Thyroid gland (tissue), 4 donors: ENCODE results near the gene MORF4L1.

Source experiments
- POLR2A ChIP-seq, 2 donors: fragments of 450-650 bp; IDR thresholded peaks; one replicate each; pipeline ENCODE4 v1.6.1; 2017; ENCODE audit warnings: antibody characterized with exemption in 2 of 2, mild to moderate bottlenecking in 2 of 2, moderate library complexity in 1 of 2
- TF ChIP-seq, protein P1 (sequence below), 6 experiments: fragments of 200-600 bp in 3 of 6; fragments of 450-650 bp in 3 of 6; sonication (generic) in 3 of 6; IDR thresholded peaks; one replicate each; pipeline ENCODE4 v1.5.1; 2016 to 2019; ENCODE audit warnings: antibody characterized with exemption in 6 of 6, mild to moderate bottlenecking in 2 of 6, inconsistent platforms in 1 of 6, moderate library complexity in 1 of 6

DNA sequence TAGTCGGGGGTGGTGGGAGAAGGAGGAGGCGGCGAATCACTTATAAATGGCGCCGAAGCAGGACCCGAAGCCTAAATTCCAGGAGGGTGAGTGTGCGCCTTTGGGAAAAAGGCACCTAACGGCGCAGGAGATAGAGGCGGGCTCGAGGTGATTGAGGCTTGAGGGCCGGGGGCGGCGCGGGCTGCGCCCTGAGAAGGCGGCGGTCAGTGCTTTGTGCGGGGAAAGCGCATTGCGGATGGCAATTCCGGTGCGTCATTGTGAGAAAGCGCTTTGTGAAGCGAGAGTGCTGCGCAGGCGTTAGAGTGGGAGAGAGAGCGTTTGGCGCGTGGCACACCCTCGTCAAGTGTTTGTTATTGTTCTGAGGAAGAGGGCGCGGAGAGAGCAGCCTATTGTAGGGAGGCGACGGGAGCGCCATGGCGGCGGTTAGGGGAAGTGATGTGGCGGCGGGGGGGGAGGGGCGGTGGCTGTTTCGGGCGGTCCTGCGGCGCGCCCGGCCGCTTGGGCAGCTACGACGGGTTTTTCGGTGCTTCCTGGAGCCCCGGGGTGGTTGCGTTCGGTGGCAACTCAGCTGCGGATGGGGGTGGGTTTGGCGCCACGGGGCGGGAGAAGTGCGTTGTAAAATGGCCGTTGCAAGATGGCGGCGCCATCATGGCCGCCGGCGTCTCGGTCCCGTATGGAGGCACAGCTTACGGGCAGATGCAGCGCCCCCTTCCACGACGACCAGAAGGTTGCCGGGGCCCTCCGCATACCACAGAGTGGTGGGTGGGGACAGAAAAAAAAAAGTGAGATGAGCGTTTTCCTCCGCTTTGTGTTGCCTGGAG, 492 bp downstream of the MORF4L1 start:
- TF ChIP-seq, protein P1, sequence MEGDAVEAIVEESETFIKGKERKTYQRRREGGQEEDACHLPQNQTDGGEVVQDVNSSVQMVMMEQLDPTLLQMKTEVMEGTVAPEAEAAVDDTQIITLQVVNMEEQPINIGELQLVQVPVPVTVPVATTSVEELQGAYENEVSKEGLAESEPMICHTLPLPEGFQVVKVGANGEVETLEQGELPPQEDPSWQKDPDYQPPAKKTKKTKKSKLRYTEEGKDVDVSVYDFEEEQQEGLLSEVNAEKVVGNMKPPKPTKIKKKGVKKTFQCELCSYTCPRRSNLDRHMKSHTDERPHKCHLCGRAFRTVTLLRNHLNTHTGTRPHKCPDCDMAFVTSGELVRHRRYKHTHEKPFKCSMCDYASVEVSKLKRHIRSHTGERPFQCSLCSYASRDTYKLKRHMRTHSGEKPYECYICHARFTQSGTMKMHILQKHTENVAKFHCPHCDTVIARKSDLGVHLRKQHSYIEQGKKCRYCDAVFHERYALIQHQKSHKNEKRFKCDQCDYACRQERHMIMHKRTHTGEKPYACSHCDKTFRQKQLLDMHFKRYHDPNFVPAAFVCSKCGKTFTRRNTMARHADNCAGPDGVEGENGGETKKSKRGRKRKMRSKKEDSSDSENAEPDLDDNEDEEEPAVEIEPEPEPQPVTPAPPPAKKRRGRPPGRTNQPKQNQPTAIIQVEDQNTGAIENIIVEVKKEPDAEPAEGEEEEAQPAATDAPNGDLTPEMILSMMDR (IDR thresholded peaks at IDR 0.05), result peak in 3 of 6 experiments; percentile 1 to 9 (median 6)
- peak; percentile 14 to 58 for TF ChIP-seq POLR2A (IDR thresholded peaks at IDR 0.05)
